OCI-LY7 (cell line): ENCODE measurements around the gene PLA2G4E. TPM values are rescaled to one million over a fixed set of nuclear protein-coding genes. Genes with fewer than 3 reads are reported as not detected.

ENCODE experiments used
- BruUV-seq: library from RNA; stranded (reverse); fragments of 400-500 nt; replicated peaks from 2 replicates; lab custom pipeline; 2021; lab: Mats Ljungman, UMichigan
- CTCF ChIA-PET: fragments of 300-600 bp; sonication (Branson Sonifier 250); formaldehyde crosslinking; loops from one replicate; lab custom pipeline; 2022; ENCODE audit warnings: antibody characterized with exemption; ENCODE audit not compliant: unreplicated experiment; lab: Charles Lee
- POLR2A ChIA-PET: fragments of 300-600 bp; sonication (Branson Sonifier 250); formaldehyde crosslinking; loops from one replicate; lab custom pipeline; 2022; ENCODE audit warnings: antibody characterized with exemption; lab: Charles Lee
- DNase-seq: peaks from one replicate; pipeline ENCODE4 v3.0.0-alpha.2; 2015; ENCODE audit warnings: low spot score
- H2AFZ ChIP-seq: fragments of 200-600 bp; sonication (generic), shearing (Covaris generic); 2 replicates; pipeline ENCODE4 v1.6.1; 2014; ENCODE audit warnings: mild to moderate bottlenecking, antibody characterized with exemption, low read length, moderate library complexity
- H3K27ac ChIP-seq: fragments of 200-600 bp; sonication (generic); 2 replicates; pipeline ENCODE4 v1.5.1; 2014; ENCODE audit warnings: mixed run types, low read depth, mild to moderate bottlenecking, moderate library complexity, low read length, inconsistent platforms; ENCODE audit not compliant: poor library complexity, severe bottlenecking
- H3K36me3 ChIP-seq: fragments of 200-600 bp; sonication (generic); 2 replicates; pipeline ENCODE4 v1.6.1; 2014; ENCODE audit warnings: mild to moderate bottlenecking, antibody characterized with exemption, low read length, moderate library complexity, mixed read lengths; ENCODE audit not compliant: insufficient read depth
- H3K4me1 ChIP-seq: fragments of 200-600 bp; sonication (generic); 2 replicates; pipeline ENCODE4 v1.5.1; 2014; ENCODE audit warnings: mild to moderate bottlenecking, low read length; ENCODE audit not compliant: insufficient read depth, poor library complexity, severe bottlenecking
- H3K4me2 ChIP-seq: fragments of 200-600 bp; sonication (generic); 2 replicates; pipeline ENCODE4 v1.6.1; 2014; ENCODE audit warnings: mild to moderate bottlenecking, low read length
- H3K4me3 ChIP-seq: fragments of 200-600 bp; sonication (generic); 2 replicates; pipeline ENCODE4 v1.5.1; 2014; ENCODE audit warnings: mild to moderate bottlenecking, low read depth, low read length; ENCODE audit not compliant: poor library complexity, severe bottlenecking
- H3K79me2 ChIP-seq: fragments of 200-600 bp; sonication (generic); 2 replicates; pipeline ENCODE4 v1.6.1; 2016; ENCODE audit warnings: low read depth, mild to moderate bottlenecking, low read length, moderate library complexity, mixed read lengths; ENCODE audit not compliant: insufficient read depth
- H3K9me2 ChIP-seq: fragments of 200-600 bp; sonication (generic); 2 replicates; pipeline ENCODE4 v1.6.1; 2016; ENCODE audit warnings: mild to moderate bottlenecking, low read length, mixed read lengths; ENCODE audit not compliant: insufficient read depth
- H3K9me3 ChIP-seq: fragments of 200-600 bp; sonication (generic); 2 replicates; pipeline ENCODE4 v1.6.1; 2014; ENCODE audit warnings: mild to moderate bottlenecking, mixed run types, low read length, mixed read lengths
- H4K20me1 ChIP-seq: fragments of 200-600 bp; sonication (generic); 2 replicates; pipeline ENCODE4 v1.6.1; 2014; ENCODE audit warnings: mild to moderate bottlenecking, antibody characterized with exemption, low read length, moderate library complexity, mixed read lengths; ENCODE audit not compliant: insufficient read depth
- EZH2phosphoT487 ChIP-seq: fragments of 200-600 bp; sonication (generic); IDR thresholded peaks from 2 replicates; pipeline ENCODE4 v1.6.1; 2018; ENCODE audit warnings: low read depth, borderline replicate concordance, mild to moderate bottlenecking, mixed run types, antibody characterized with exemption, low read length, moderate library complexity, mixed read lengths
- intact Hi-C: fragments of 100-400 bp; cut with micrococcal nuclease; formaldehyde crosslinking; loops from one replicate; pipeline ENCODE4 v1.10.0; 2022; ENCODE audit not compliant: unreplicated experiment
- total RNA-seq, 2 experiments: library from RNA; depleted of rRNA in 1 of 2; stranded (reverse); fragments of >200 nt in 1 of 2; shearing (Covaris generic) in 1 of 2; gene quantifications; 2 replicates each; pipeline ENCODE4 v1.2.3, GENCODE V29; 2014 to 2022
- TF ChIP-seq, protein P1 (sequence below): fragments of 200-600 bp; sonication (generic); conservative IDR thresholded peaks from 2 replicates; pipeline ENCODE4 v1.5.1; 2014; ENCODE audit warnings: mild to moderate bottlenecking, antibody characterized with exemption, low read length, moderate library complexity, mixed read lengths

The PLA2G4E gene
- total RNA-seq, 2 experiments from 2014 or later: not detected

DNA sequence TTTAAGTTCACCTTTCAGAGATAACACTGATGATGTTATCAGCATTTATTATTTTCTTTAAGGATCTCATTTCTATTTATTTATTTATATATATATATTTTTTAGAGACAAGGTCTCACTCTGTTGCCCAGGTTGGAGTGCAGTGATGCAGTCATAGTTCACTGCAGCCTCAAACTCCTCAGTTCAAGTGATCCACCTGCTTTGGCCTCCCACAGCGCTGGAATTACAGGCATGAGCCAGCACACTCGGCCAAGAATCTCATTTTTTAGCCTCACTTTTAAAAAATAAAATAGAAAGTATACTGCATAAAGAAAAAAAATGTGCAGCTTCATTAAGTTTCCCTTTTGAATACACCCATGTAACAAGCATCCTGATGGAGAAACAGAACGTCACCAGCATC lies 37.9 kb upstream of the PLA2G4E start:
- H3K27ac ChIP-seq: no peak overlapping the region
- no peaks in the 10 kb centered on the region for H4K20me1 ChIP-seq
- ChIA-PET POLR2A (interaction anchor here (0.5 kb wide), 1 partner anchor 57 kb away, joined by 3 read pairs; no protein-coding TSS in a partner anchor), CTCF (no interaction called here)
- no peaks in the 10 kb centered on the region for H3K9me3 ChIP-seq
- H3K79me2 ChIP-seq: no peaks in the 10 kb centered on the region
- no peak overlapping the region for H3K4me2 ChIP-seq
- no peak overlapping the region for H2AFZ ChIP-seq
- DNase-seq: no peak
- H3K4me1 ChIP-seq: no peaks in the 10 kb centered on the region
- TF ChIP-seq, protein P1, sequence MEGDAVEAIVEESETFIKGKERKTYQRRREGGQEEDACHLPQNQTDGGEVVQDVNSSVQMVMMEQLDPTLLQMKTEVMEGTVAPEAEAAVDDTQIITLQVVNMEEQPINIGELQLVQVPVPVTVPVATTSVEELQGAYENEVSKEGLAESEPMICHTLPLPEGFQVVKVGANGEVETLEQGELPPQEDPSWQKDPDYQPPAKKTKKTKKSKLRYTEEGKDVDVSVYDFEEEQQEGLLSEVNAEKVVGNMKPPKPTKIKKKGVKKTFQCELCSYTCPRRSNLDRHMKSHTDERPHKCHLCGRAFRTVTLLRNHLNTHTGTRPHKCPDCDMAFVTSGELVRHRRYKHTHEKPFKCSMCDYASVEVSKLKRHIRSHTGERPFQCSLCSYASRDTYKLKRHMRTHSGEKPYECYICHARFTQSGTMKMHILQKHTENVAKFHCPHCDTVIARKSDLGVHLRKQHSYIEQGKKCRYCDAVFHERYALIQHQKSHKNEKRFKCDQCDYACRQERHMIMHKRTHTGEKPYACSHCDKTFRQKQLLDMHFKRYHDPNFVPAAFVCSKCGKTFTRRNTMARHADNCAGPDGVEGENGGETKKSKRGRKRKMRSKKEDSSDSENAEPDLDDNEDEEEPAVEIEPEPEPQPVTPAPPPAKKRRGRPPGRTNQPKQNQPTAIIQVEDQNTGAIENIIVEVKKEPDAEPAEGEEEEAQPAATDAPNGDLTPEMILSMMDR: no peak
- no peak for TF ChIP-seq EZH2phosphoT487
- H3K4me3 ChIP-seq: no peak overlapping the region
- no TSS peak for BruUV-seq
- intact Hi-C loops: loop anchor here (1.0 kb wide), 1 partner anchor 69 kb away; no protein-coding TSS in a partner anchor
- H3K36me3 ChIP-seq: no peaks in the 10 kb centered on the region
- H3K9me2 ChIP-seq: no peaks in the 10 kb centered on the region

DNA sequence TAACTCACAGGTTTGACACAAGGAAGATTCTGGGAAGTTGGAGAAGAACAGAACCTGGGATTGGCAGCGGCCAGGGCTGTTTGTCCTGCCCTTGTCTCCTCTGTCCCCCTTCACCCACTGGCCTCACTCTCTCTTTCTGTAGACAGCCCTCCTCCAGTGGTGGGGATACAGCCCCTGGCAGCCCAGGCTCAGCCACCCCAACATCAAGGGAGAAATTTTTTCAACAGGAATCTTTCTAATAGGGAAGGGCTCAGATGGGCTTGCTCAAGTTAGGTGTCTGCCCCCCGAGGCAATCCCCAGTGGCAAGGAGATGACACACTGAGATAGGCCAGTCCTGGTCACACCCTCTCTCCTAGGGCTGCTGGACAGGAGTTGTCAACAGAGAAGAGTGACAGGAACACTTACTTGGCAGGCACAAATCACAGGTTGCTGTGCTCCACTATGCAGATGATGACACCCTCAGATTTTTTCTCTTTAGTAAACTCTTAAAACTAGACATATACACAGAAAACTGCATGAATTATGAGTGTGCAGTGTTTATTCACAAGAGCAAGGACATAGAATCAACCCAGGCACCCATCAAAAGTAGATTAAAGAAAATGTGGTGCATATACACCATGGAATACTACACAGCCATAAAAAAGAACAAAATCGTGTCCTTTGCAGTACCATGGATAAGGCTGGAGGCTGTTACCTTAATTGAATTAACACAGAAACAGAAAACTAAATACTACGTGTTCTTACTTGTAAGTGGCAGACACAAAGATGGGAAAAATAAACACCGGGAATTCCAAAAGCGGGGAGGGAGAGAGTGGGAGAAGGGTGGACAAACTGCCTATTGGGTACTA lies 37.2 kb upstream of the PLA2G4E start:
- POLR2A ChIA-PET: interaction anchor here (0.5 kb wide), 1 partner anchor 56 kb away, joined by 3 read pairs; no protein-coding TSS in a partner anchor
- Histone ChIP-seq H3K36me3 (no peaks in the 10 kb centered on the region), H3K4me2 (no peak overlapping the region), H3K79me2 (no peaks in the 10 kb centered on the region), H3K9me3 (no peaks in the 10 kb centered on the region), H3K4me3 (no peak overlapping the region), H3K27ac (no peak overlapping the region), H3K4me1 (no peaks in the 10 kb centered on the region), H2AFZ (no peak overlapping the region), H3K9me2 (no peaks in the 10 kb centered on the region), H4K20me1 (no peaks in the 10 kb centered on the region)
- no peak for TF ChIP-seq EZH2phosphoT487
- TF ChIP-seq, protein P1: no peak
- BruUV-seq: no TSS peak
- DNase-seq: no peak
- CTCF ChIA-PET: interaction anchor here (1.2 kb wide), 1 partner anchor 68 kb away, joined by 4 read pairs; no protein-coding TSS in a partner anchor
- intact Hi-C loops: no loop called here
